Liver (tissue), 9 donors: ENCODE results near the gene CYB561D2. TPM values are rescaled to one million over a fixed set of nuclear protein-coding genes. Genes with fewer than 3 reads are reported as not detected.

Source experiments
- DNase-seq: peaks from one replicate; pipeline ENCODE4 v3.0.0-alpha.2; 2017; ENCODE audit warnings: low spot score
- H3K27ac ChIP-seq, 2 donors: one replicate each; pipeline ENCODE4 v1.7.0; 2013; ENCODE audit warnings: inconsistent platforms in 2 of 2, low read length in 2 of 2, control low read depth in 1 of 2, low read depth in 1 of 2, mild to moderate bottlenecking in 1 of 2
- H3K27me3 ChIP-seq, 4 donors: one replicate each; pipeline versions ENCODE4 v1.6.1 to v1.7.0; 2013; ENCODE audit warnings: low read length in 3 of 4, inconsistent platforms in 1 of 4, mild to moderate bottlenecking in 1 of 4, moderate library complexity in 1 of 4; ENCODE audit not compliant: control insufficient read depth in 4 of 4, insufficient read depth in 4 of 4
- H3K36me3 ChIP-seq, 4 donors: one replicate each; pipeline versions ENCODE4 v1.6.1 to v1.7.0; 2013; ENCODE audit warnings: low read length in 3 of 4, mild to moderate bottlenecking in 3 of 4, low read depth in 1 of 4, moderate library complexity in 1 of 4; ENCODE audit not compliant: control insufficient read depth in 4 of 4, insufficient read depth in 3 of 4
- H3K4me1 ChIP-seq, 4 donors: one replicate each; pipeline versions ENCODE4 v1.6.1 to v1.7.0; 2013; ENCODE audit warnings: low read length in 3 of 4, mild to moderate bottlenecking in 3 of 4, moderate library complexity in 1 of 4; ENCODE audit not compliant: control insufficient read depth in 4 of 4, insufficient read depth in 4 of 4
- H3K4me3 ChIP-seq, 3 donors: one replicate each; pipeline versions ENCODE4 v1.6.1 to v1.7.0; 2013; ENCODE audit warnings: low read length in 3 of 3, control low read depth in 1 of 3, low read depth in 1 of 3, mild to moderate bottlenecking in 1 of 3
- H3K9ac ChIP-seq, 2 donors: one replicate each; pipeline ENCODE4 v1.7.0; 2013; ENCODE audit warnings: low read length in 2 of 2, mild to moderate bottlenecking in 2 of 2, moderate library complexity in 2 of 2, control low read depth in 1 of 2, low read depth in 1 of 2
- H3K9me3 ChIP-seq, 4 donors: one replicate each; pipeline versions ENCODE4 v1.6.1 to v1.7.0; 2013; ENCODE audit warnings: low read length in 3 of 4; ENCODE audit not compliant: control insufficient read depth in 4 of 4
- CTCF ChIP-seq: fragments of 150-350 bp; IDR thresholded peaks from 2 replicates; pipeline ENCODE4 v1.5.1; 2017; ENCODE audit warnings: improper control_type of control experiment, low read depth, low read length; ENCODE audit not compliant: missing input control
- EGR1 ChIP-seq, 2 donors: IDR thresholded peaks; 2 replicates each; pipeline ENCODE4 v1.6.1; 2016 to 2018; ENCODE audit warnings: antibody characterized with exemption in 2 of 2, low read depth in 2 of 2
- FOXA1 ChIP-seq: IDR thresholded peaks from 2 replicates; pipeline ENCODE4 v1.6.1; 2016; ENCODE audit warnings: antibody characterized with exemption
- FOXA2 ChIP-seq: IDR thresholded peaks from 2 replicates; pipeline ENCODE4 v1.6.1; 2016; ENCODE audit warnings: antibody characterized with exemption
- GABPA ChIP-seq, 2 donors: IDR thresholded peaks in 1 of 2; conservative IDR thresholded peaks in 1 of 2; 2 replicates each; pipeline ENCODE4 v1.6.1; 2016; ENCODE audit warnings: antibody characterized with exemption in 2 of 2, mild to moderate bottlenecking in 1 of 2, moderate library complexity in 1 of 2
- HNF4A ChIP-seq, 2 donors: conservative IDR thresholded peaks; 2 replicates each; pipeline ENCODE4 v1.6.1; 2016; ENCODE audit warnings: antibody characterized with exemption in 2 of 2, mild to moderate bottlenecking in 2 of 2
- HNF4G ChIP-seq: IDR thresholded peaks from 2 replicates; pipeline ENCODE4 v1.6.1; 2016; ENCODE audit warnings: antibody characterized with exemption
- JUND ChIP-seq, 2 donors: IDR thresholded peaks; 2 replicates each; pipeline ENCODE4 v1.6.1; 2016; ENCODE audit warnings: antibody characterized with exemption in 2 of 2
- MAX ChIP-seq: IDR thresholded peaks from 2 replicates; pipeline ENCODE4 v1.6.1; 2016; ENCODE audit warnings: antibody characterized with exemption
- REST ChIP-seq: IDR thresholded peaks from 2 replicates; pipeline ENCODE4 v1.6.1; 2016; ENCODE audit warnings: antibody characterized with exemption, mild to moderate bottlenecking
- RXRA ChIP-seq, 2 donors: IDR thresholded peaks; 2 replicates each; pipeline ENCODE4 v1.6.1; 2017 to 2018; ENCODE audit warnings: antibody characterized with exemption in 2 of 2, mild to moderate bottlenecking in 1 of 2
- SP1 ChIP-seq: IDR thresholded peaks from 2 replicates; pipeline ENCODE4 v1.6.1; 2018; ENCODE audit warnings: antibody characterized with exemption, mild to moderate bottlenecking
- YY1 ChIP-seq: IDR thresholded peaks from 2 replicates; pipeline ENCODE4 v1.6.1; 2016; ENCODE audit warnings: antibody characterized with exemption, mild to moderate bottlenecking
- ZBTB33 ChIP-seq: IDR thresholded peaks from 2 replicates; pipeline ENCODE4 v1.6.1; 2016; ENCODE audit warnings: antibody characterized with exemption
- WGBS: extraction: QIAGEN DNeasy Blood & Tissue Kit; methylation state at CpG from one replicate; pipeline ENCODE4 v1.1.7; 2013; 5-methylcytosine and 5-hydroxymethylcytosine counted together
- polyA plus RNA-seq, 2 donors: library from polyadenylated mRNA; stranded (reverse) in 1 of 2; unstranded in 1 of 2; fragments of 200-250 nt in 1 of 2; fragments of >200 nt in 1 of 2; fragmentation: Nextera tagmentation in 1 of 2; extraction: Ambion mirVana in 1 of 2; gene quantifications; one replicate each; pipeline versions ENCODE4 v1.2.1 to v1.2.3, GENCODE V29; 2013 to 2015
- total RNA-seq, 2 donors: library from RNA; depleted of rRNA; stranded (reverse); fragments of >200 nt; gene quantifications; one replicate each; pipeline ENCODE4 v1.2.3, GENCODE V29; 2014
- donor health status: healthy.
- donor health status: healthy.
- donor health status: healthy.
- donor health status: healthy.
- donor health status: healthy.

The CYB561D2 gene
- total and polyA plus RNA-seq, 4 donors = 12.3 to 28.2 (median 22.1) TPM

GRCh38 chr3:50381383-50381782, 30.7 kb downstream of the CYB561D2 start:
- H3K4me3 ChIP-seq = no peak overlapping the region
- H3K4me1 ChIP-seq = no peaks in the 10 kb centered on the region
- H3K27ac ChIP-seq = no peak overlapping the region
- DNase-seq = no peak
- H3K36me3 ChIP-seq = no peaks in the 10 kb centered on the region
- H3K9ac ChIP-seq = no peak overlapping the region
- no peaks in the 10 kb centered on the region for H3K9me3 ChIP-seq
- WGBS = 90% methylated on average over 4 of the region's 4 CpGs
- no peaks in the 10 kb centered on the region for H3K27me3 ChIP-seq
- TF ChIP-seq SP1 (no peak), FOXA1 (no peak), YY1 (no peak)

- Histone ChIP-seq H3K27me3 (no peaks in the 10 kb centered on the region), H3K9ac (no peak overlapping the region), H3K36me3 (no peaks in the 10 kb centered on the region), H3K27ac (no peak overlapping the region), H3K4me3 (no peak overlapping the region), H3K4me1 (no peaks in the 10 kb centered on the region), H3K9me3 (no peaks in the 10 kb centered on the region)
- 95% methylated on average over 12 of the region's 12 CpGs for WGBS
- TF ChIP-seq HNF4A (conservative IDR thresholded peaks at IDR 0.05) (no peak), RXRA (IDR thresholded peaks at IDR 0.05) (no peak), JUND (IDR thresholded peaks at IDR 0.05) (no peak), SP1 (no peak), EGR1 (IDR thresholded peaks at IDR 0.05; ENCODE audit: low read depth in 2 of 2) (no peak), GABPA (IDR thresholded peaks at IDR 0.05 in 1 of 2, conservative IDR thresholded peaks at IDR 0.05 in 1 of 2) (no peak), HNF4G (no peak), MAX (no peak), CTCF (no peak), FOXA1 (no peak), FOXA2 (no peak), REST (no peak)
- DNase-seq = no peak
Observed at GRCh38 chr3:50382722-50383121, 32.1 kb downstream of the CYB561D2 start.

- H3K27ac ChIP-seq = no peak overlapping the region
- H3K4me1 ChIP-seq = no peaks in the 10 kb centered on the region
- WGBS = 88% methylated on average over 6 of the region's 6 CpGs
- no peaks in the 10 kb centered on the region for H3K9me3 ChIP-seq
- H3K4me3 ChIP-seq = no peak overlapping the region
- no peak for DNase-seq
- H3K27me3 ChIP-seq = no peaks in the 10 kb centered on the region
- no peak overlapping the region for H3K9ac ChIP-seq
- no peaks in the 10 kb centered on the region for H3K36me3 ChIP-seq
- TF ChIP-seq REST = no peak
- no peak for TF ChIP-seq EGR1 (IDR thresholded peaks at IDR 0.05; ENCODE audit: low read depth in 2 of 2)
- no peak for TF ChIP-seq ZBTB33
- TF ChIP-seq FOXA2 = no peak
- no peak for TF ChIP-seq CTCF
- no peak for TF ChIP-seq GABPA (IDR thresholded peaks at IDR 0.05 in 1 of 2, conservative IDR thresholded peaks at IDR 0.05 in 1 of 2)
- no peak for TF ChIP-seq HNF4A (conservative IDR thresholded peaks at IDR 0.05)
- no peak for TF ChIP-seq SP1
- no peak for TF ChIP-seq FOXA1
Observed at GRCh38 chr3:50383750-50384149, 33.1 kb downstream of the CYB561D2 start.
